A549 (cell line): ENCODE measurements around the gene SMIM32.

ENCODE experiments used
- CEBPB ChIP-seq, 2 experiments: fragments of >200 bp in 1 of 2; sonication (Bioruptor Twin) in 1 of 2; formaldehyde crosslinking in 1 of 2; IDR thresholded peaks; 2 replicates each; pipeline ENCODE4 v1.6.1; 2012 to 2016
- CTCF ChIP-seq: fragments of >200 bp; sonication (Bioruptor Twin); formaldehyde crosslinking; IDR thresholded peaks from 3 replicates; pipeline ENCODE4 v1.5.1; 2016
- POLR2A ChIP-seq: IDR thresholded peaks from 2 replicates; pipeline ENCODE4 v1.6.1; 2012; ENCODE audit warnings: mild to moderate bottlenecking, low read length
- RCOR1 ChIP-seq: fragments of 150-350 bp; IDR thresholded peaks from 2 replicates; pipeline ENCODE4 v1.6.1; 2014; ENCODE audit warnings: antibody characterized with exemption, low read length, low read depth
- REST ChIP-seq: fragments of 200-600 bp; sonication (generic); IDR thresholded peaks from 2 replicates; pipeline ENCODE4 v1.6.1; 2016; ENCODE audit warnings: antibody characterized with exemption, mild to moderate bottlenecking, moderate library complexity
- TF ChIP-seq, protein P1 (sequence below): fragments of 450-650 bp; IDR thresholded peaks from 2 replicates; pipeline ENCODE4 v1.6.1; 2014; ENCODE audit warnings: antibody characterized with exemption
- TF ChIP-seq, protein P2 (sequence below): IDR thresholded peaks from 2 replicates; pipeline ENCODE4 v1.6.1; 2012; ENCODE audit warnings: low read depth, borderline replicate concordance

DNA sequence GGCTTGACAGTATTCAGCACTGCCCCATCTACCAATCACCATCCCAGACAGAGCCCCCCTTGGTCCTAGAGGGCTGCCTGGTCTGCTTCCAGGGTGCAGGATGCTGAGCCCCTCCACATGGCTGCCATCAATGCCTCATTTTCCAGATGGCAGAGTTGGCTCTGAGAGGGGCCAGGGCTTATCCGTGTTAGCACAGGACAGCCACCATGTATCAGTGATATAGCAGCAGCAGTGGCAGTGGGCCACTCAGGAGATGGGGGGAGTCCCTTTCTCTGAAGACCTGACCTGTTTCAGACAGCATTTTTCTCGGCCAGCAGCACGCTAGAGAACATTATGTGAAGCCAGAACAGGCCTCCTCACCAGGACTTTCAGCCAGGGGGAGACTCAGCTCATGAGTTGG, 1.6 kb upstream of the SMIM32 start:
- TF ChIP-seq REST (no peak), RCOR1 (no peak), POLR2A (no peak), CTCF (no peak), CEBPB (IDR thresholded peaks at IDR 0.05) (no peak)
- TF ChIP-seq, protein P1, sequence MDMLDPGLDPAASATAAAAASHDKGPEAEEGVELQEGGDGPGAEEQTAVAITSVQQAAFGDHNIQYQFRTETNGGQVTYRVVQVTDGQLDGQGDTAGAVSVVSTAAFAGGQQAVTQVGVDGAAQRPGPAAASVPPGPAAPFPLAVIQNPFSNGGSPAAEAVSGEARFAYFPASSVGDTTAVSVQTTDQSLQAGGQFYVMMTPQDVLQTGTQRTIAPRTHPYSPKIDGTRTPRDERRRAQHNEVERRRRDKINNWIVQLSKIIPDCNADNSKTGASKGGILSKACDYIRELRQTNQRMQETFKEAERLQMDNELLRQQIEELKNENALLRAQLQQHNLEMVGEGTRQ = no peak
- TF ChIP-seq, protein P2, sequence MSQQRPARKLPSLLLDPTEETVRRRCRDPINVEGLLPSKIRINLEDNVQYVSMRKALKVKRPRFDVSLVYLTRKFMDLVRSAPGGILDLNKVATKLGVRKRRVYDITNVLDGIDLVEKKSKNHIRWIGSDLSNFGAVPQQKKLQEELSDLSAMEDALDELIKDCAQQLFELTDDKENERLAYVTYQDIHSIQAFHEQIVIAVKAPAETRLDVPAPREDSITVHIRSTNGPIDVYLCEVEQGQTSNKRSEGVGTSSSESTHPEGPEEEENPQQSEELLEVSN = no peak
